Stimulated activated effector memory CD8-positive, alpha-beta T cell treated with anti-CD3 and anti-CD28 coated beads, Interleukin-12 subunit alpha, Interleukin-12 subunit beta, amount 100 ng/mL, for 72 hours (primary cell): ENCODE data around the gene SLC26A1.

Experiments
- ATAC-seq: fragments of 150-1000 bp; cut with Tn5 transposase; 2 replicates; pipeline ENCODE4 v1.10.0; 2021
- DNase-seq, 2 donors: peaks; one replicate each; pipeline ENCODE4 v3.0.0; 2021 to 2022; ENCODE audit warnings: low spot score in 2 of 2
- H3K27ac Mint-ChIP-seq: one replicate; pipeline ENCODE4 v1.8.0; 2022; ENCODE audit warnings: mild to moderate bottlenecking, mixed read lengths
- H3K36me3 Mint-ChIP-seq: one replicate; pipeline ENCODE4 v1.8.0; 2022; ENCODE audit warnings: mild to moderate bottlenecking, mixed read lengths
- H3K4me1 Mint-ChIP-seq: one replicate; pipeline ENCODE4 v1.8.0; 2022; ENCODE audit warnings: mixed read lengths
- H3K4me3 Mint-ChIP-seq: one replicate; pipeline ENCODE4 v1.8.0; 2022; ENCODE audit warnings: mild to moderate bottlenecking, mixed read lengths
- H3K9me3 Mint-ChIP-seq: one replicate; pipeline ENCODE4 v1.8.0; 2022; ENCODE audit warnings: mixed read lengths

Gene SLC26A1

GRCh38 chr4:963276-964225, 29.7 kb downstream of the SLC26A1 start:
- Mint-ChIP-seq H3K36me3 (peaks cover 12% of the 10 kb centered on the region), H3K27ac (peak overlapping the region; percentile 40), H3K4me1 (no peaks in the 10 kb centered on the region), H3K4me3 (no peak overlapping the region), H3K9me3 (no peaks in the 10 kb centered on the region)
- ATAC-seq: no peak
- DNase-seq: no peak

GRCh38 chr4:962231-963208, 30.7 kb downstream of the SLC26A1 start:
- ATAC-seq (no peak), DNase-seq (no peak)
- Mint-ChIP-seq H3K27ac (no peak overlapping the region), H3K36me3 (peaks cover 12% of the 10 kb centered on the region), H3K9me3 (no peaks in the 10 kb centered on the region), H3K4me3 (no peak overlapping the region), H3K4me1 (no peaks in the 10 kb centered on the region)

GRCh38 chr4:961351-962230, 31.6 kb downstream of the SLC26A1 start:
- no peak overlapping the region for H3K27ac Mint-ChIP-seq
- H3K36me3 Mint-ChIP-seq: peaks cover 12% of the 10 kb centered on the region
- ATAC-seq (no peak), DNase-seq (no peak)
- H3K4me3 Mint-ChIP-seq: no peak overlapping the region
- H3K4me1 Mint-ChIP-seq: no peaks in the 10 kb centered on the region
- H3K9me3 Mint-ChIP-seq: no peaks in the 10 kb centered on the region

GRCh38 chr4:960636-961350, 32.4 kb downstream of the SLC26A1 start:
- Mint-ChIP-seq H3K4me3 (no peak overlapping the region), H3K36me3 (peaks cover 12% of the 10 kb centered on the region), H3K9me3 (no peaks in the 10 kb centered on the region), H3K27ac (no peak overlapping the region), H3K4me1 (no peaks in the 10 kb centered on the region)
- no peak for DNase-seq
- ATAC-seq: no peak

GRCh38 chr4:960140-960635, 33.0 kb downstream of the SLC26A1 start:
- no peak overlapping the region for H3K4me3 Mint-ChIP-seq
- ATAC-seq (peak; percentile 3), DNase-seq (no peak)
- no peaks in the 10 kb centered on the region for H3K9me3 Mint-ChIP-seq
- no peaks in the 10 kb centered on the region for H3K4me1 Mint-ChIP-seq
- peaks cover 12% of the 10 kb centered on the region for H3K36me3 Mint-ChIP-seq
- no peak overlapping the region for H3K27ac Mint-ChIP-seq

GRCh38 chr4:959338-960139, 33.7 kb downstream of the SLC26A1 start:
- DNase-seq (no peak), ATAC-seq (no peak)
- H3K36me3 Mint-ChIP-seq: peaks cover 12% of the 10 kb centered on the region
- H3K4me3 Mint-ChIP-seq: no peak overlapping the region
- H3K4me1 Mint-ChIP-seq: no peaks in the 10 kb centered on the region
- H3K9me3 Mint-ChIP-seq: no peaks in the 10 kb centered on the region
- peak overlapping the region; percentile 72 for H3K27ac Mint-ChIP-seq

- Mint-ChIP-seq H3K27ac (peak overlapping the region; percentile 72), H3K4me1 (no peaks in the 10 kb centered on the region)
- ATAC-seq: no peak
Observed at GRCh38 chr4:958696-959337, 34.4 kb downstream of the SLC26A1 start.

GRCh38 chr4:958314-958665, 34.9 kb downstream of the SLC26A1 start:
- no peak overlapping the region for H3K4me3 Mint-ChIP-seq
- no peak overlapping the region for H3K27ac Mint-ChIP-seq
- no peaks in the 10 kb centered on the region for H3K4me1 Mint-ChIP-seq
- ATAC-seq: no peak
- H3K9me3 Mint-ChIP-seq: no peaks in the 10 kb centered on the region
- DNase-seq: no peak
- peaks cover 12% of the 10 kb centered on the region for H3K36me3 Mint-ChIP-seq

More at GRCh38 chr4:958696-959337, 34.4 kb downstream of the SLC26A1 start:
- H3K36me3 Mint-ChIP-seq: peaks cover 12% of the 10 kb centered on the region
- DNase-seq: no peak
- H3K4me3 Mint-ChIP-seq: no peak overlapping the region
- no peaks in the 10 kb centered on the region for H3K9me3 Mint-ChIP-seq

GRCh38 chr4:957581-958313, 35.5 kb downstream of the SLC26A1 start:
- Mint-ChIP-seq H3K4me1 (no peaks in the 10 kb centered on the region), H3K36me3 (peaks cover 12% of the 10 kb centered on the region), H3K4me3 (no peak overlapping the region), H3K27ac (no peak overlapping the region), H3K9me3 (no peaks in the 10 kb centered on the region)
- ATAC-seq: no peak
- no peak for DNase-seq

GRCh38 chr4:957231-957580, 36.0 kb downstream of the SLC26A1 start:
- H3K4me3 Mint-ChIP-seq: no peak overlapping the region
- DNase-seq (no peak), ATAC-seq (no peak)
- no peaks in the 10 kb centered on the region for H3K4me1 Mint-ChIP-seq
- H3K9me3 Mint-ChIP-seq: no peaks in the 10 kb centered on the region
- peaks cover 8% of the 10 kb centered on the region for H3K36me3 Mint-ChIP-seq
- no peak overlapping the region for H3K27ac Mint-ChIP-seq

GRCh38 chr4:956531-957230, 36.5 kb downstream of the SLC26A1 start:
- DNase-seq (no peak), ATAC-seq (no peak)
- Mint-ChIP-seq H3K4me3 (no peak overlapping the region), H3K27ac (peak overlapping the region; percentile 66), H3K4me1 (no peaks in the 10 kb centered on the region), H3K36me3 (peaks cover 4% of the 10 kb centered on the region), H3K9me3 (no peaks in the 10 kb centered on the region)

- no peak for ATAC-seq
- no peak for DNase-seq
- Mint-ChIP-seq H3K27ac (no peak overlapping the region), H3K9me3 (no peaks in the 10 kb centered on the region), H3K36me3 (peaks cover 4% of the 10 kb centered on the region), H3K4me3 (no peak overlapping the region), H3K4me1 (no peaks in the 10 kb centered on the region)
Observed at GRCh38 chr4:955931-956381, 37.2 kb downstream of the SLC26A1 start.
